T-helper 1 cell (primary cell): Measurements from ENCODE around the gene PFKL.

ENCODE experiments used
- DNase-seq, 5 donors: peaks; one replicate each; pipeline ENCODE4 v3.0.0-alpha.2; 2012 to 2020

PFKL gene

GRCh38 chr21:44314561-44314960 lies 14.7 kb downstream of the PFKL start:
- DNase-seq, result no peak

DNA sequence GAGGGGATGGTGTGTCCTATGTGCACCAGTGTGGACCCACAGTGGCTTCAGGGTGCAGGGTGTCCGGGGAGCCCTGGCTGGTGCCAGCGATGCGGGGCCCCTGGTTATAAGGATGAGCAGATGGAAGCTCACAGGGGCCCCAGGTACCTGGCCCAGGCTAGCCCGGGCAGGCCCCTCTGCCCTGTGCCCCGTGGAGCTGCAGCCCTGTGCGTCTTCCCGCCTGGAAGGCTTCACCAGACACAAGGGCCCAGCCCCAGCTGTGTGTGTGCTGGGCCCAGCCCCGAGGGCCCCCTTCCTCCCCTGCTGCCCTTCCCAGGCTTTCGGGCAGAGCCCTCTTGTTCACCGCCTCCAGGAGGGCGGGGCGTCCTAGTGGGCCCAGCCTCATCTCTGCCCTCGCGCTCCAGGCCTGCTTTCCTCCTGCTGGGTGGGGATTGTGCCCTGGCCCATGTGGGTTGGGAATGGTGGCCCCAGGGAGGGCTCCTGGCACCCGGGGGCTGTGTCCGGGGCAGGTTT lies 15.9 kb downstream of the PFKL start:
- no peak for DNase-seq

DNA sequence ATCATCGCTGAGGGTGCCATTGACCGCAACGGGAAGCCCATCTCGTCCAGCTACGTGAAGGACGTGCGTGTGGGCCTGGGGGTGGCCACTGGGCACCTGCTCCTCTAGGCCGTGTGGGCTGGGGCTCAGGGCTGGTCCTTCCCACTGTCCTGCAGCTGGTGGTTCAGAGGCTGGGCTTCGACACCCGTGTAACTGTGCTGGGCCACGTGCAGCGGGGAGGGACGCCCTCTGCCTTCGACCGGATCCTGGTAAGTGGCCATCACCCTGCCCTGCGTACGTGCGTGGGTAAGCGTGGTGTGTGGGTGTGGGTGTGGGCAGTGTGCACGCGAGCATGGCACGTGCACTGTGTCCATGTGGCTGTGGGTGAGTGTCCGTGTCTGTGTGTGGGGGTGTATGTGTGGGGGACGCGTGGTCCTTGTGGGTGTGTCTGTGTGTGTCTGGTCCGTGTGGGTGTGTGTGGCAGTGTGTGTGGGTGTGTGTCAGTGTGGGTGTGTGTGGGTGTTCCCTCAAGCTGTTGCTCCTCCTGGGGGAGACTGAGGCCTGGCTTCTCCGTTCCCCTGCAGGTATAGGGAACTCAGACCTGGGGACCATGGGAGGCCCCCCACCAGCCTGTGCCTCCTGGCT lies 16.5 kb downstream of the PFKL start:
- no peak for DNase-seq

- DNase-seq, result no peak
These were observed 17.5 kb downstream of the PFKL start for GRCh38 chr21:44317241-44317782.

GRCh38 chr21:44317871-44318270 lies 18.0 kb downstream of the PFKL start:
- DNase-seq, result no peak

DNA sequence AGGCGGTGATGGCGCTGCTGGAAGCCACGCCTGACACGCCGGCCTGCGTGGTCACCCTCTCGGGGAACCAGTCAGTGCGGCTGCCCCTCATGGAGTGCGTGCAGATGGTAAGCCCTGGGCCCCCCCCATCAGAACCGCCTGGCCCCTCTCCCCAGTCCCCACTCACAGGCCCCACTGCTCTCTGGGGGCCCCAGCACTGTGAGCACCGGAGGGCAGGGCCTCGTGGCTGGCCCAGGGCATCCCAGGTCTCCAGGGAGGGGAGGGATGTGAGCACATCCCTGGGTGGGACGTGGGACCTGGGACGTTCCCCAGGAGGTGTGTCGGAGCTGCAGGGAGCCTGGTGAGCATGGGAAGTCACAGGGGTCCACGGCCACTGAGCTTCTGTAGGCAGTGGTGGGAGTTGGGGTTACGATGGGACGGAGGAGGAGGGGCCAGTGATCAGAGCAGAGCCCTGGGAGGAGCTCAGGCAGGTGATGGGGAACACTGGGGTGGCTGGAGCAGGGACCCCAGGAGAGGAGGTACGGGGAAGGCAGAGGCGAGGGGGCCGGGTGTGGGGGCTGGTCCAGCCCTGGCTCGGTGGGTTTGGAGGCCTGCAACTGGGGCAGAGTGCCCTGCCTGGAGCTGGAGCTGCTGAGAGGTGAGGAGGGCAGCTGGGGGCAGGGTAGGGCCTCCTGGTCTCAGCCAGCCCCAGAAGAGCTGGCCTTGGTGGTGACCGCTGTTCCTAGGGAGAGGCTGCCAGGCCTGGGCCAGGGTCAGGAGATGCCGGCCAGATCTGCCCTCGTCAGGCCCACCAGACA lies 18.8 kb downstream of the PFKL start:
- no peak for DNase-seq

DNA sequence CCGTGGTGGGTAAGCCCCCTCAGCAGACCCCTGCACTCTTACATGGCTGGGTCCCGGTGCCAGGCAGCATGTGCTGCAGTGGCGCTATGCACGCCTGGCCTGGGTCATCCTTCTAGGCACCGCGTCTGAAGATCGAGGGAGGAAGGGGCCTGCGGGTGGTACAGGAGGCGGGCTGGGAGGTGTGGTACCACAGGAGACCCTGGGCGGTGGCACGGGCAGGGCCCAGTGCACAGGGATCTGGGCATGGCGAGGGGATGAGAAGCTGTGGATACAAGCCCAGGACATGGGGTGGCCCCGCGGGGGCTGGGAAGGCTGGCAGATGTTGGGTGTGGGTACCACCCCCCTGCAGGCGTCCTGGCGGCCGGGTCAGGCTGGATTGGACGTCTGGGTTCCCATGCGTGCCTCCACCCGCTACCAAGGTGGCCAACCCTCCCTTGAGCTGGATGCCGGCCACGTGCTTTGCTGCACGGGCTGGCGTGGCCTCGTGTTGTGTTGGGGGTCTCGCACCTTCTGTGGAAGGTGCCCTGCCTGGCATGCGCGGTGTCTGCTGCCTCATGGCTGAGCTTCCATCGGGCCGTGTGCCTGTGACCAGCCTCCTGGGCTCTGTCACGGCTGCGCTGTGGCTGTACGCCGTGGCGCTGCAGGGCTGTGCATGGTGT lies 19.7 kb downstream of the PFKL start:
- no peak for DNase-seq

DNA sequence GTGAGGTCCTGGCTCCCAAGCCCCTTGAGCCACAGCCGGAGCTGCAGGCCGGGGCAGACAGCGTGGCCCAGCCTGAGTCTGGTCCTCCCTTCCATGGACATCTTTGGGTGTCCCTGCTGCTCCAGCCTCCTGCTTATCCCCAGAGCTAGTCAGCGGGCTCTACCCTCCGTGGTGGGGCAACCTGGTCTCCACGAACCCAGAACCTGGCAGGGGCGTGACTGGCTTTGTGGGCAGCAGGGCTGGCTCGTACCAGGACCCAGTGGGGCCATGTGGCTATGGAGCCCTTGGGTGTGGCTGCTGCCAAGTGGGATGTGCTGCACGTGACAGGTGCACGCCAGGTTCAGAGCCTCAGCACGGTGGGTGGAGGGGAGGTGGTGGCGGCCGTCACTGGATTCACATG lies 21.0 kb downstream of the PFKL start:
- no peak for DNase-seq

GRCh38 chr21:44321846-44322450 lies 22.1 kb downstream of the PFKL start:
- DNase-seq, result no peak

GRCh38 chr21:44322621-44323325 lies 22.9 kb downstream of the PFKL start:
- no peak for DNase-seq

DNA sequence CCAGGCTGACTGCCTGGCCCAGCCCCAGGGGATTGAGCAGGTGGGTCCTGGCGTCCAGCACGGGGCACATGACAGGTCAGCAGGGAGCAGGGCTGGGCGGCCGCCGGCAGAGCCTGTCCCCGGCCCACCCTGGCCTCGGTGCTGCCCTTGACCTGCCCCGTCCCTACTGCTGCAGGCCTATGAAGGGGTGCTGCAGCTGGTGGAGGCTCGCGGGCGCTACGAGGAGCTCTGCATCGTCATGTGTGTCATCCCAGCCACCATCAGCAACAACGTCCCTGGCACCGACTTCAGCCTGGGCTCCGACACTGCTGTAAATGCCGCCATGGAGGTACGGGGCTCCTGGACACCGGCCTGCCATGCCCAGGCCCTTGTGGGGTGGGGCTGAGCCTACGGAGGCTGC lies 23.7 kb downstream of the PFKL start:
- no peak for DNase-seq

- DNase-seq, result no peak
These were observed 24.4 kb downstream of the PFKL start for GRCh38 chr21:44324106-44324853.

GRCh38 chr21:44324854-44325107 lies 24.9 kb downstream of the PFKL start:
- no peak for DNase-seq

- DNase-seq, result no peak
These were observed 25.8 kb downstream of the PFKL start for GRCh38 chr21:44325386-44326271.

- no peak for DNase-seq
These were observed 26.4 kb downstream of the PFKL start for GRCh38 chr21:44326272-44326647.

GRCh38 chr21:44326716-44327602 lies 27.1 kb downstream of the PFKL start:
- no peak for DNase-seq

DNA sequence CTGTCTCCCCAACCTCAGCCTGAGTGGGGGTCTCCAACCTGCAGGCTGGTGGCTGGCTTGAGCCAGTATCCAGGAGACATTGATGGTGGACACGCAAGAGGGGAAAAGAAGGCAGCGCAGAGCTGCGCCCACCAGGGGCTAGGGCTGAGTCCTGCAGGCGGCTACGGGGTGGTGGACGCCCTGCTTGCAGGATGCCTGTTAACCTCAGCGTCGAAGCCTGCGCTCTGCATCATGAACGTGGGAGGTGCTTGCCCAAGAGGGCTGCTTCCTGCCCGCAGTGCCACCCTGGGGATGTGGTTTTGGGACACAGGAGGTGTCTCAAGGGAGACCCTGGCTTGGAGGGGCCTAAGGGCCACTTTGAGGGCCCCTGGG lies 27.7 kb downstream of the PFKL start:
- no peak for DNase-seq

GRCh38 chr21:44328242-44328895 lies 28.5 kb downstream of the PFKL start:
- DNase-seq, result no peak
